GM18870 (cell line): ENCODE results near the gene USP53.
"Not testable (repeated sequence)": the region's sequence is repeated elsewhere in the genome, so short reads cannot be mapped to it uniquely, and the experiment has no call there.

ENCODE experiments used
- ATAC-seq: cut with Tn5 transposase; IDR thresholded peaks from one replicate; pipeline ENCODE4 v1.9.1; 2021; ENCODE audit warnings: moderate library complexity; ENCODE audit not compliant: unreplicated experiment

Gene USP53

GRCh38 chr4:119313237-119313636, 100.7 kb downstream of the USP53 start:
- no peak for ATAC-seq

GRCh38 chr4:119314356-119314755, 101.8 kb downstream of the USP53 start:
- peak; percentile 81 for ATAC-seq

- no peak for ATAC-seq
Measured at GRCh38 chr4:119315036-119315435, 102.5 kb downstream of the USP53 start.

GRCh38 chr4:119317990-119318389, 105.5 kb downstream of the USP53 start:
- no peak for ATAC-seq

GRCh38 chr4:119321921-119322687, 109.6 kb downstream of the USP53 start, which contains the start of gene FABP2:
TSS of gene FABP2 (minus strand) at chr4:119322138. CDS start at chr4:119322102, 36 bp downstream.
- ATAC-seq, result no peak

- ATAC-seq, result no peak
Measured at GRCh38 chr4:119328695-119329094, 116.2 kb downstream of the USP53 start.

- ATAC-seq, result no peak
Measured at GRCh38 chr4:119329835-119330620, 117.5 kb downstream of the USP53 start.

- not testable (repeated sequence) for ATAC-seq
Measured at GRCh38 chr4:119336332-119336979, 123.9 kb downstream of the USP53 start.

GRCh38 chr4:119337010-119337409, 124.5 kb downstream of the USP53 start:
- ATAC-seq, result no peak

GRCh38 chr4:119339895-119340294, 127.4 kb downstream of the USP53 start:
- ATAC-seq, result not testable (repeated sequence)

GRCh38 chr4:119343293-119343692, 130.8 kb downstream of the USP53 start:
- ATAC-seq, result not testable (repeated sequence)
